ENCODE measurements around the gene LGALS12. TPM values are rescaled to one million over a fixed set of nuclear protein-coding genes. Genes with fewer than 3 reads are reported as not detected.
"Not testable (repeated sequence)": the region's sequence is repeated elsewhere in the genome, so short reads cannot be mapped to it uniquely, and the experiment has no call there.

LGALS12 gene
- polyA plus RNA-seq, 2 of the 4 experiments (the other 2 are of a cell fraction) = not detected

GRCh38 chr11:63534895-63535461 lies 29.1 kb downstream of the LGALS12 start:
- no peaks in the 10 kb centered on the region for H3K9me3 ChIP-seq

GRCh38 chr11:63535734-63536133 lies 29.9 kb downstream of the LGALS12 start:
- ChIA-PET CTCF (no interaction called here), POLR2A (no interaction called here)
- no peak for ATAC-seq
- 100% methylated on average over 1 of the region's 1 CpG for WGBS (ENCODE audit: missing lambda C conversion rate)
- H3K4me2 ChIP-seq = no peak overlapping the region
- TF ChIP-seq RNF2 (IDR thresholded peaks at IDR 0.05; ENCODE audit: borderline replicate concordance, low read depth) = no peak
- no peak for TF ChIP-seq RARB (CRISPR knock-in tag; IDR thresholded peaks at IDR 0.05)
- no peak for TF ChIP-seq REST (IDR thresholded peaks at IDR 0.05)
- H3K9me3 ChIP-seq = no peaks in the 10 kb centered on the region
- DNase-seq (ENCODE audit: low read depth in 1 of 2, low spot score in 1 of 2) = no peak
- H3K27ac ChIP-seq = no peak overlapping the region
- no peak overlapping the region for H3K4me3 ChIP-seq
- no peak for FAIRE-seq
- peaks cover 27% of the 10 kb centered on the region for H3K4me1 ChIP-seq

More at GRCh38 chr11:63534895-63535461, 29.1 kb downstream of the LGALS12 start:
- peaks cover 31% of the 10 kb centered on the region for H3K4me1 ChIP-seq
- CTCF ChIA-PET = no interaction called here
- no peak for FAIRE-seq
- H3K27ac ChIP-seq = no peak overlapping the region
- TF ChIP-seq MAZ (IDR thresholded peaks at IDR 0.05; ENCODE audit: borderline replicate concordance, low read depth, low read length) (no peak), EHF (CRISPR knock-in tag; IDR thresholded peaks at IDR 0.05) (peak; percentile 59; the same call in 1 of the 2 replicates), HOXB13 (CRISPR knock-in tag; IDR thresholded peaks at IDR 0.05; ENCODE audit: low read depth) (peak; percentile 30; the same call in 1 of the 2 replicates)
- no peak for ATAC-seq
- no peak for DNase-seq (ENCODE audit: low read depth in 1 of 2, low spot score in 1 of 2)
- H3K4me2 ChIP-seq = no peak overlapping the region
- POLR2A ChIA-PET = no interaction called here
- H3K4me3 ChIP-seq = no peak overlapping the region
- 95% methylated on average over 5 of the region's 5 CpGs for WGBS (ENCODE audit: missing lambda C conversion rate)

GRCh38 chr11:63536669-63537292 lies 30.9 kb downstream of the LGALS12 start, which contains the start of gene PLAAT4:
Gene PLAAT4 (plus strand): TSS chr11:63536808. CDS start chr11:63536869, 61 bp downstream.
- 85% methylated on average over 10 of the region's 10 CpGs for WGBS (ENCODE audit: missing lambda C conversion rate)
- POLR2A ChIA-PET = no interaction called here
- no peak for DNase-seq (ENCODE audit: low read depth in 1 of 2, low spot score in 1 of 2)
- H3K27ac ChIP-seq = peak within 1 kb of the TSS; percentile 41 to 63; a peak in 4 of 6 replicates
- peaks cover 18% of the 10 kb centered on the region for H3K4me1 ChIP-seq
- no peak within 1 kb of the TSS for H3K4me3 ChIP-seq
- peak in 1 of 2 experiments; percentile 55; a peak in 3 of 6 replicates for ATAC-seq
- no peak for FAIRE-seq
- TF ChIP-seq NFE2L2 (conservative IDR thresholded peaks at IDR 0.05; ENCODE audit: low read length) = no peak
- no peak for TF ChIP-seq MAFK (IDR thresholded peaks at IDR 0.05; ENCODE audit: partially characterized antibody)
- H3K4me2 ChIP-seq = peak within 1 kb of the TSS; percentile 66
- no peaks in the 10 kb centered on the region for H3K9me3 ChIP-seq
- CTCF ChIA-PET = interaction anchor here (1.5 to 1.8 kb wide), 2 partner anchors 26 to 57 kb away, joined by 3 to 5 read pairs; no protein-coding TSS in a partner anchor

GRCh38 chr11:63537293-63538101 lies 31.6 kb downstream of the LGALS12 start:
- DNase-seq (ENCODE audit: low read depth in 1 of 2, low spot score in 1 of 2) = no peak
- no peak overlapping the region for H3K4me3 ChIP-seq

GRCh38 chr11:63542506-63542905 lies 36.6 kb downstream of the LGALS12 start:
- H3K4me2 ChIP-seq; POLR2A ChIA-PET; DNase-seq (ENCODE audit: low read depth in 1 of 2, low spot score in 1 of 2); H3K27ac ChIP-seq; FAIRE-seq; H3K4me3 ChIP-seq; H3K9me3 ChIP-seq; H3K4me1 ChIP-seq; ATAC-seq: not testable (repeated sequence)
- CTCF ChIA-PET = interaction anchor here (0.6 kb wide), 1 partner anchor 1132 kb away, joined by 3 read pairs; no protein-coding TSS in a partner anchor
- WGBS (ENCODE audit: missing lambda C conversion rate) = 63% methylated on average over 2 of the region's 2 CpGs

More at GRCh38 chr11:63537293-63538101, 31.6 kb downstream of the LGALS12 start:
- Histone ChIP-seq H3K9me3 (no peaks in the 10 kb centered on the region), H3K4me2 (no peak overlapping the region), H3K27ac (peak overlapping the region in 1 of 2 experiments; percentile 63; a peak in 3 of 6 replicates), H3K4me1 (peaks cover 11% of the 10 kb centered on the region)
- ChIA-PET POLR2A (no interaction called here), CTCF (interaction anchor here (1.5 to 1.8 kb wide), 2 partner anchors 27 to 58 kb away, joined by 3 to 5 read pairs; no protein-coding TSS in a partner anchor)
- FAIRE-seq (no peak), ATAC-seq (peak; percentile 15 to 54; a peak in 3 of 6 replicates)
- WGBS (ENCODE audit: missing lambda C conversion rate) = 83% methylated on average over 6 of the region's 8 CpGs
- TF ChIP-seq CBX2 (IDR thresholded peaks at IDR 0.05; ENCODE audit: borderline replicate concordance, low read depth) = no peak
- no peak for TF ChIP-seq MYC (IDR thresholded peaks at IDR 0.05; ENCODE audit: borderline replicate concordance, low read length)
- no peak for TF ChIP-seq ESRRA (IDR thresholded peaks at IDR 0.05; ENCODE audit: borderline replicate concordance, low read length)
- TF ChIP-seq KDM5A (IDR thresholded peaks at IDR 0.05) = no peak
- no peak for TF ChIP-seq KDM1A (IDR thresholded peaks at IDR 0.05; ENCODE audit: low read depth)
- no peak for TF ChIP-seq HEYL (CRISPR knock-in tag; IDR thresholded peaks at IDR 0.05)
- no peak for TF ChIP-seq HOXB13 (CRISPR knock-in tag; IDR thresholded peaks at IDR 0.05; ENCODE audit: low read depth)
- TF ChIP-seq CEBPB (IDR thresholded peaks at IDR 0.05) = no peak
